ENCODE measurements around the gene HES6. TPM values are rescaled to one million over a fixed set of nuclear protein-coding genes. Genes with fewer than 3 reads are reported as not detected.
A peak's percentile ranks its signal among the peaks of the same experiment; 100 is the strongest.
"Not testable (repeated sequence)": the region's sequence is repeated elsewhere in the genome, so short reads cannot be mapped to it uniquely, and the experiment has no call there.

Gene HES6
- total RNA-seq, 6 donors from 2014 or later = 5.2 to 15.8 (median 9.4) TPM

DNA sequence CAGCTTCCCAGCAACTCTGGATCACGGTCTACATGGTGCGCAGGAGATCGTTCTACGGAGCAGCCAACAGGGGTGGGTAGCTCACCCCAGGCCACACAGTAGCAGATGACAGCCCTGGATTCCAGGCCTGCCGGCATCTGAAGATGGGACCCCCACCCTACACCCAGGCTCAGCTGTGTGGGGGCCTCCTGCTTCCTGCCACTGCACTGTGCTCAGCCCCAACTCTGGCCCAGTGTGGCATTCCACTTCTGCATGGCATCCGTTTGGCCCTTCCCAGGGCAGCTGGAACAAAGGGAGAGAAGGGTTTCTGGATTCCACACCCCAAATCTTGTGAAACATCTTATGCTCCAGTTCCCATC, 39.5 kb upstream of the HES6 start:
- H3K36me3 ChIP-seq = peaks cover 8 to 34% (median 26%) of the 10 kb centered on the region in 4 donors
- 98 to 100% methylated on average over 1 to 4 of the region's 6 CpGs for WGBS, 2 donors
- no peak overlapping the region for H3K4me3 ChIP-seq
- H3K27me3 ChIP-seq = no peaks in the 10 kb centered on the region
- peaks cover 3 to 33% (median 19%) of the 10 kb centered on the region in 4 donors for H3K4me1 ChIP-seq
- H3K9me3 ChIP-seq = no peaks in the 10 kb centered on the region
- DNase-seq (no peak), ATAC-seq (ENCODE audit: low FRiP score in 2 of 2) (no peak)
- TF ChIP-seq, protein P1, sequence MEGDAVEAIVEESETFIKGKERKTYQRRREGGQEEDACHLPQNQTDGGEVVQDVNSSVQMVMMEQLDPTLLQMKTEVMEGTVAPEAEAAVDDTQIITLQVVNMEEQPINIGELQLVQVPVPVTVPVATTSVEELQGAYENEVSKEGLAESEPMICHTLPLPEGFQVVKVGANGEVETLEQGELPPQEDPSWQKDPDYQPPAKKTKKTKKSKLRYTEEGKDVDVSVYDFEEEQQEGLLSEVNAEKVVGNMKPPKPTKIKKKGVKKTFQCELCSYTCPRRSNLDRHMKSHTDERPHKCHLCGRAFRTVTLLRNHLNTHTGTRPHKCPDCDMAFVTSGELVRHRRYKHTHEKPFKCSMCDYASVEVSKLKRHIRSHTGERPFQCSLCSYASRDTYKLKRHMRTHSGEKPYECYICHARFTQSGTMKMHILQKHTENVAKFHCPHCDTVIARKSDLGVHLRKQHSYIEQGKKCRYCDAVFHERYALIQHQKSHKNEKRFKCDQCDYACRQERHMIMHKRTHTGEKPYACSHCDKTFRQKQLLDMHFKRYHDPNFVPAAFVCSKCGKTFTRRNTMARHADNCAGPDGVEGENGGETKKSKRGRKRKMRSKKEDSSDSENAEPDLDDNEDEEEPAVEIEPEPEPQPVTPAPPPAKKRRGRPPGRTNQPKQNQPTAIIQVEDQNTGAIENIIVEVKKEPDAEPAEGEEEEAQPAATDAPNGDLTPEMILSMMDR (IDR thresholded peaks at IDR 0.05) = no peak
- TF ChIP-seq POLR2AphosphoS5 (IDR thresholded peaks at IDR 0.05) (no peak), POLR2A (IDR thresholded peaks at IDR 0.05) (no peak), EP300 (IDR thresholded peaks at IDR 0.05) (no peak)
- H3K27ac ChIP-seq = no peak overlapping the region

DNA sequence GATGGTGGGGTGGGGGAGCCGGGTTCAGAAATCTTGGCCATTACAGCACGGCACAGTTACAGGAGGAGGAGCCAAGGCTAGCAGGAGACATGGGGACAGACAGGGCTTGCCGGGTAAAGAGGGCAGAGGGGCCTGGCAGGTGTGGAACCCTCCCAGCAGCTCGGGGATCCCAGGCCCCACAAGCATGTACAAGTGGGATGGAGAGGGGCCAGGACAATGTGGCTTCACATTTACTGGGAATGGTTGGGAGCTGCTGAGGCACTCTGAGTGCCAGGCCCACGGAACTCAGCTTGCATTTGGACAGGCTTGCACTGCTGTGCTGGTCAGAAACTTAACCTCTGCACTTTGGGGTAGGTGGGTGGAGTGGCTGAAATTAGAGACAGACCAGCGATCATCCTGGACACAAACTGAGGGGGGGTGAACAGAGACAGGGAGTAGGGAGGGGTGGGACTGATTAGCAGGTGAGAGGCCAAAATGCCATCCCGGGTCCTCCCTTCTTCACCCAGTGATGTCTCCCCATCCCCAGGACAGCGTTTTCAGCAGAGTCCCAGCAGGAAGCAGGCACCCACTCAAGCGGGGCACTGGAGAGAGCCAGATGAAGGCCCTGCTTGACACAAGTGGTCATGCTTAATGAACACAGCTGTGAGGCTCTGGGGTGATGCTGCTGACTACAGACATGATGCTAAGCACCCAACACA, 38.9 kb upstream of the HES6 start:
- 80 to 84% methylated on average over 8 of the region's 9 CpGs for WGBS, 2 donors
- DNase-seq = no peak
- TF ChIP-seq POLR2AphosphoS5 (IDR thresholded peaks at IDR 0.05) (no peak), POLR2A (IDR thresholded peaks at IDR 0.05) (no peak), EP300 (IDR thresholded peaks at IDR 0.05) (no peak)
- TF ChIP-seq, protein P1 (IDR thresholded peaks at IDR 0.05) = no peak
- H3K36me3 ChIP-seq = peaks cover 8 to 39% (median 29%) of the 10 kb centered on the region in 4 donors
- H3K27me3 ChIP-seq = no peaks in the 10 kb centered on the region
- H3K27ac ChIP-seq = no peak overlapping the region
- no peak overlapping the region for H3K4me3 ChIP-seq
- no peak for ATAC-seq (ENCODE audit: low FRiP score in 2 of 2)
- peaks cover 3 to 30% (median 16%) of the 10 kb centered on the region in 4 donors for H3K4me1 ChIP-seq
- no peaks in the 10 kb centered on the region for H3K9me3 ChIP-seq

DNA sequence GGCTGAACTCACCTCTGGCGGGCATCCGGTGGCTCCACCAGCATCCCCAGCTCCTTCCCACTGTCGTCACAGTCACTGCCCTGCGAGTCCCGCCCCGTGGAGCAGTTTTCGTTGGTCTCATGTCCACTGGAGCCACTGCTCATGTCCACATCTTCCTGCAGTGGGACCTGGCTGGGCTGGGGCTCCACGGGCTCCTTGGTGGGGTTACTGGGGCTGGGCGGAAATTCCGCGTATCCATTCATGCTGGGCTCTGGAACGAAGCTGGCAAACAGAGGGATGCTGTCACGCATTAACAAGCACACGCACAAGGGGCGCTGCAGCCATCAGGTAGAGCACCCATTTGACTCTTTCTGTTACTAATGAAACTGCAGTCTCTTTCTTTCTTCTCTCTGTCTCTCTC, 37.9 kb upstream of the HES6 start:
- H3K36me3 ChIP-seq = peaks cover 8 to 48% (median 32%) of the 10 kb centered on the region in 4 donors
- DNase-seq = no peak
- no peaks in the 10 kb centered on the region for H3K9me3 ChIP-seq
- H3K27ac ChIP-seq = no peak overlapping the region
- H3K4me1 ChIP-seq = peaks cover 0 to 28% (median 7%) of the 10 kb centered on the region in 4 donors
- TF ChIP-seq EP300 (IDR thresholded peaks at IDR 0.05) (no peak), POLR2A (IDR thresholded peaks at IDR 0.05) (no peak), POLR2AphosphoS5 (IDR thresholded peaks at IDR 0.05) (no peak)
- TF ChIP-seq, protein P1 (IDR thresholded peaks at IDR 0.05) = no peak
- H3K4me3 ChIP-seq = no peak overlapping the region
- 91 to 92% methylated on average over 15 of the region's 15 CpGs for WGBS, 2 donors
- no peaks in the 10 kb centered on the region for H3K27me3 ChIP-seq
- no peak for ATAC-seq (ENCODE audit: low FRiP score in 2 of 2)

DNA sequence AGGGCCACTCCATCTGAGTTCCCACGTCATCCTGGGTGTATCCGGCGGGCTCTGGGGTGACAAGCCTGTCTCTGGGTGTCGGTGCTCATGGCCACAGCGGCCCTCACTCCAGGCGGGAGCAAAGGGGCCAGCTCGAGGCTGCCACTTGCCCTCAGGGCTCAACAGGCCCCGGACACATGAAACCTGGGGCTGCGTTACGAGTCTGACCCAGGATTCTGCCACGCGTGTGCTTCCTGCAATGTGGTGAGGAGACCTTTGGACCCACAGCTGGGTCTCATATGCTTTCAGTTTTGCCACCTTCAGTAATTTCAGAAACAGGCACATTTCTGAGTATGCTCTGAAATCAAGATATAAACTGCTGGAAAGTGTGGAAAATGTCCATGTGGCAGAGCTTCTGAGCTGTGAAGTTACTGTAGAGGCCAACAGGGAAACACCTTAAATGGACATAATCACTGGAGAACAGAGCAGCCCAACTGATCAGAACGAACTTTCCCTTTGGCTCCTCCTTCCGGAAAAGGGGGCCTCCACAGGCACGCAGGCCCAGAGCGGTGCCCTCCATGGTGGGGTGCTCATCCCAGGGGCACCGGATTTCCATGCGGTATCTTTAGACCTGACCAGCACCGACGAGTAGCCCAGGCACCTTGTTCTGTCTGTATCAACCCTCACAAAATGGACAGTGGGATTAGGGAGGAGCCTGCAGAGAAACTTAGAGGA, 34.5 kb upstream of the HES6 start:
- Histone ChIP-seq H3K27me3 (no peaks in the 10 kb centered on the region), H3K4me1 (peaks cover 0 to 12% (median 0%) of the 10 kb centered on the region in 4 donors), H3K9me3 (no peaks in the 10 kb centered on the region), H3K4me3 (no peak overlapping the region), H3K36me3 (peaks cover 15 to 80% (median 56%) of the 10 kb centered on the region in 4 donors), H3K27ac (peak overlapping the region in 3 of 4 donors; percentile 11 to 67 (median 61))
- DNase-seq (no peak), ATAC-seq (ENCODE audit: low FRiP score in 2 of 2) (no peak)
- 91 to 94% methylated on average over 19 to 20 of the region's 20 CpGs for WGBS, 2 donors
- no peak for TF ChIP-seq POLR2A (IDR thresholded peaks at IDR 0.05)
- TF ChIP-seq POLR2AphosphoS5 (IDR thresholded peaks at IDR 0.05) = no peak
- no peak for TF ChIP-seq EP300 (IDR thresholded peaks at IDR 0.05)
- TF ChIP-seq, protein P1 (IDR thresholded peaks at IDR 0.05) = no peak

DNA sequence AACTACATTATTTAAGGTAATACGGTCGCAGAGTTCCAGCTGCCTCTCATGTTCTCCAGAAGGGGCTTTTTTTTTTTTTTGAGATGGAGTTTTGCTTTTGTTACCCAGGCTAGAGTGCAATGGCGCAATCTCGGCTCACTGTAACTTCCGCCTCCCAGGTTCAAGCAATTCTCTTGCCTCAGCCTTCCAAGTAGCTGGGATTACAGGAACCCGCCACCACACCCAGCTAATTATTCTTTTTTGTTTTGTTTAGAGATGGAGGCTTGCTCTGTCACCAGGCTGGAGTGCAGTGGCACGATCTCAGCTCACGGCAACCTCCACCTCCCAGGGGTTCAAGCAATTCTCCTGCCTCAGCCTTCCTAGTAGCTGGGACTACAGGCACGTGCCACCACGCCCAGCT, 33.6 kb upstream of the HES6 start:
- H3K9me3 ChIP-seq; H3K27me3 ChIP-seq; H3K4me3 ChIP-seq; ATAC-seq (ENCODE audit: low FRiP score in 2 of 2): not testable (repeated sequence)
- DNase-seq = peak in 1 of 2 donors; percentile 64
- Histone ChIP-seq H3K27ac (peak overlapping the region in 3 of 4 donors; percentile 11 to 67 (median 61)), H3K4me1 (peaks cover 0 to 12% (median 0%) of the 10 kb centered on the region in 4 donors), H3K36me3 (peaks cover 18 to 85% (median 60%) of the 10 kb centered on the region in 4 donors)
- WGBS, 2 donors = 70 to 75% methylated on average over 10 of the region's 10 CpGs

Measured in upper lobe of left lung (tissue), 6 donors.